Measurements from ENCODE around the gene MZF1.
"Not testable (repeated sequence)": the region's sequence is repeated elsewhere in the genome, so short reads cannot be mapped to it uniquely, and the experiment has no call there.

Gene MZF1

DNA sequence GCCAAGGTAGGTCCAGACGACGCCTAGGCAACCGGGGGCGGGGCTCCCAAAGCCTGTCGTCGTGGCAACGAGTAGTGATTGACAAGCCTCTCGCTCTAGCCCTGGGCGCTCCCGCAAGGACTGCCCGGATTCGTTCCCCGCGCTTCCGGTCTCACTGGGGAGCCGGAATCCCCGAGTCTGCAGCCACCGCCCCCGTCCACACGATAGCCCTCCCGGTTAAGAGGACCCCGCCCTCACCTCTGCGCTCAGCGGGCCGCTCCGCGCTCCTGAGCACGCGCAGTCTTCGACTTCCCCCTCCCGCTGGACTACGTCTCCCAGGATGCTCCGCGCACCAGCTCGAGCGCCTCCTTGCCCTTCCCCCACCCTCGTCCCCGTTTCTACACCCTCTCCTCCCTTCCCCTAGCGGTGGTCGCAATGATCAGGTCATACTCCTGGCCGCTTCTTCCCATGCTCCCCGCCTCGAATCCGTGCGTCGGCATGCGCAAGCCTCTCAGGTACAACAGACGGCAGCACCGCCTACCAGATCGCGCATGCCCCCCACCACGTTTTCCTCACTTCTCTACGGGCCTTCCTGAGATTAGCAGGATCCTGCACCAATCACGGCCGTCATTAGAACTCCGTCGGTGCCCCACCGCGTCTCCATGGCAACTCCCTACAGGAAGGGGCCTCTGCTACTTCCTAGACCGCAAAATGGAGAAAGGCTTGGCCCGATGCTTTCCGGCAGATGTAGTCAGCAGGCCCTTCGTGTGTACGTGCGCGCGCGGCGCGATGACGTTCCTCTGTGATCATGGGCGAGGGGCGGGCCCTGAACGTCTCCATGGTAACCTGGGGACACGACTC, at the start of gene MZF1:
MZF1 (minus strand) TSS at position 518 of the 840 bp plus-strand sequence. CDS start 1,946 bp downstream, outside the sequence.
- no peak for DNase-seq

DNA sequence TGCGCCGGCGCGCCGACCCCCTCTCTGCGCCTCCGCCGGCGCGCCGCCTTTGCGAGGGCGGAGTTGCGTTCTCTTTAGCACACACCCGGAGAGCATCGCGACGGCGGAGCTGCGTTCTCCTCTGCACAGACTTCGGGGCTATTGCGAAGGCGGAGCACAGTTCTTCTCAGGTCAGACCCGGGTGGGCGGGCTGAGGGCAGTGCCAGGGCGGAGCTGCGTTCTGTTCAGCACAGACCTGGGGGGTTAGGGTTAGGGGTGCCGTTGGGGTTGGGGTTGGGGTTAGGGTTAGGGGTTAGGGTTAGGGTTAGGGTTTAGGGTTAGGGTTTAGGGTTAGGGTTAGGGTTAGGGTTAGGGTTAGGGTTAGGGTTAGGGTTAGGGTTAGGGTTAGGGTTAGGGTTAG, 34.1 kb upstream of the MZF1 start:
- DNase-seq = not testable (repeated sequence)

- DNase-seq = not testable (repeated sequence)
Measured at GRCh38 chr19:58606251-58606896, 33.2 kb upstream of the MZF1 start.

GRCh38 chr19:58586133-58586765, 13.1 kb upstream of the MZF1 start:
- no peak for DNase-seq

GRCh38 chr19:58585442-58586132, 12.5 kb upstream of the MZF1 start:
- DNase-seq = no peak

DNA sequence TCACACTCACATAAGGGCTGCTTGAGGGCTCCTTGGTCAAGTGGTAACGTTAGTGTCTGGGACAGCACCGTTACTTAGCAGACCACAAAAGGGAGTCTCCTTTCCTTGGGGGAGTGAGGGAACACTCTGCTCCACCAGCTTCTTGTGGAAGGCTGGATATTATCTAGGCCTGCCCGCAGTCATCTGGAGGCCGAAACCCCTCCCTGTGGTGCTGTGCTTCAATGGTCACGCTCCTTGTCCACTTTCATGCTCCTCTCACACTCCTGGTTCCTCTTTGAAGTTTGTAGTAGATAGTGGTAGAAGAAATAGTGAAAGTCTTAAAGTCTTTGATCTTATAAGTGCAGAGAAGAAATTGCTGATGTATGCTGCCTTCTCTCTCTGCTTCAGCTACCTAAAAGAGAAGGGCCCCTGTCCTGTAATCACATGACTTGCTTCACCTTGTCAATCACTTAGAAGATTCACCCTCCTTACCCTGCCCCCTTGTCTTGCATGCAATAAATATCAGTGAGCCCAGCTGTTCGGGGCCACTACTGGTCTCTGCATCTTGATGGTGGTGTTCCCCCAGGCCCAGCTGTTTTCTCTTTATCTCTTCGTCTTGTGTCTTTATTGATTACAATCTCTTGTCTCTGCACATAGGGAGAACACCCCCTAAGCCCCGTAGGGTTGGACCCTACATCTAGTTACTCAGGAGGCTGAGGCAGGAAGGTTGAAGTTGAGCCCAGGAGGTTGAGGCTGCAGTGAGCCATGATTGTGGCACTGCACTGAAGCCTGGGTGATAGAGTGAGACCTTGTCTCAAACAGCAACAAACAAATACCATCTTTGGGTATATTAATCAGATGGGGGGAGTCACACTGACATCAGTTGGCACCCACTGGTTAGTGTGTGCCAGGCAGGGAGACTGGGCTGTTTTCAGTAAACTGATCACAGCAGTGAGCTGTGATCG, 11.6 kb upstream of the MZF1 start:
- no peak for DNase-seq

GRCh38 chr19:58582985-58583384, 9.8 kb upstream of the MZF1 start:
- no peak for DNase-seq

DNA sequence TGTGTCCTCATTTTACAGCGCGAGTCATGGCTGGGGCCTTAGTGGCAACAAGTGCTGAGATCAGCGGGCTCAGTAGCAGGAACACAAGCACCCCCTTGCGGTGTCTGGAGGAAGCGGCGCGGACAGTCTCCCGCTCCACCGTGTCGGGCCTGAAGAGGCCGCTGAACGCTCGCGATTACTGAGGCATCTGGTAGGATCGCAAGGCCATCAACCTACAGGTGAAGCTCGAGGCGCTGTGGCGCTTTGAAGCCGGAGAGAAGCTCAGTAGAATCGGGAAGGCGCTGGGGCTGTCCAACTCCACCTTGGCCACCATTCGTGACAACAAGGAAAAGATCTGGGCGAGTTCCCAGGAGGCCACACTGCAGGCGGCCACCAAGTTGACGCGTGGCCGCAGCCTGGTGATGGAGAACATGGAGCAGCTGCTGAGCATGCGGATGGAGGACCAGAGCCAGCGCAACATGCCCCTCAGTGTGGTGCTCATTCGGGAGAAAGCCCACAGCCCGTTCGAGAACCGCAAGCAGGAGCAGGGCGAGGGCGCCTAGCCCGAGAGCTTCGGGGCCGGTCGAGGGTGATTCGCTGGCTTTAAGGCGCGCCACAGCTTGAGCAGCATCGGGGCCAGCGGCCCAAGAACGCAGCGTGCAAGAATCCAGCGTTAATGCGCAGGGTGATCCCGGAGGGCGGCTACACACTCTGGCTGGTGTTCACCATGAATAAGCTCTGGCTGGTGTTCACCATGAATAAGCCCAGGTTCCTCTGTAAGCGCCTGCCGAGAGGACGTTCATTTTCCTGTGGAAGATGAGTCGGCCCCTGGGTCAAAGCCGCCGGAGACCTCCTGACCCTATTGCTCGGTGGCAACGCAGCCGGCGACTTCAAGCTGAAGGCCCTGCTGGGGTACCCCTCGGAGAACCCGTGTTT, 8.3 kb upstream of the MZF1 start:
- no peak for DNase-seq

GRCh38 chr19:58579473-58580142, 6.5 kb upstream of the MZF1 start:
- no peak for DNase-seq

GRCh38 chr19:58578012-58578925, 5.1 kb upstream of the MZF1 start:
- DNase-seq = no peak

DNA sequence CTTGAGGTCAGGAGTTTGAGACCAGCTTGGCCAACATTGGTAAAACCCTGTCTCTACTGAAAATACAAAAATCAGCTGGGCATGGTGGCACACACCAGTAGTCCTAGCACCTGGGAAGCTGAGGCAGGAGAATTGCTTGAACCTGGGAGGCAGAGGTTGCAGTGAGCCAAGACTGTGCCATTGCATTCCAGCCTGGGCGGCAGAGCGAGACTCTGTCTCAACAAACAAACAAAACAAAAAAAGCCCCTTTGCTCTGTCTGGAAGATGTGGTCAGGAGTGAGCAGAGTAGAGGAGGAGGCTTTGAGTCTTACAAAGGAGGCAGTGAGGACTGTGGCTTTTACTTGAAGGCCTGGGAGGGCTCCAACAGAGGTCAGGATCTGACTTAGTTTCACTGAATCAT, 4.4 kb upstream of the MZF1 start:
- not testable (repeated sequence) for DNase-seq

- no peak for DNase-seq
Measured at GRCh38 chr19:58575183-58576041, 2.3 kb upstream of the MZF1 start.

DNA sequence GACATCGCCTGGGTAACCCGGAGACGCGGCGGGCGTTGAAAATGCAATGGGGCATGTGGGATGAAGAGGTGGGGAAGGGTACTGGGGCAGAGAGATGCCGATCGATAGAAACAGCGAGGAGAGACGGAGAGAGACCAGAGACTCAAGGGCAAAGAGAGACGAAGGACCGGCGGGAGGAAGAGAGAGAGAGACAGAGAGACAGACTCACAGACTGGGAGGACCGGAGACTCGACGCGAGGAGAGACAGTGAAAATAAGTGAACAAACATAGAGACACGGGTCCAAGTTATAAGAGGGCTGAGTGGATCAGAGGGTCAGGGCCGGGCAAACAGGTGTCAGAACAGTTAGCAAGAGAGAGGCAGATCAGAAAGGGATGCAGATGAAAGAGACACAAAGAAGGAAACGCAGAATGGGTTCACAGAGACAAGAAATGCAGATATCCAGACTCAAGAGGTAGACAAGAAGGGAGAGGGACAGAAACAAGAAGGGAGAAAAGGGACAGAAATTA, 576 bp upstream of the MZF1 start:
- no peak for DNase-seq

DNA sequence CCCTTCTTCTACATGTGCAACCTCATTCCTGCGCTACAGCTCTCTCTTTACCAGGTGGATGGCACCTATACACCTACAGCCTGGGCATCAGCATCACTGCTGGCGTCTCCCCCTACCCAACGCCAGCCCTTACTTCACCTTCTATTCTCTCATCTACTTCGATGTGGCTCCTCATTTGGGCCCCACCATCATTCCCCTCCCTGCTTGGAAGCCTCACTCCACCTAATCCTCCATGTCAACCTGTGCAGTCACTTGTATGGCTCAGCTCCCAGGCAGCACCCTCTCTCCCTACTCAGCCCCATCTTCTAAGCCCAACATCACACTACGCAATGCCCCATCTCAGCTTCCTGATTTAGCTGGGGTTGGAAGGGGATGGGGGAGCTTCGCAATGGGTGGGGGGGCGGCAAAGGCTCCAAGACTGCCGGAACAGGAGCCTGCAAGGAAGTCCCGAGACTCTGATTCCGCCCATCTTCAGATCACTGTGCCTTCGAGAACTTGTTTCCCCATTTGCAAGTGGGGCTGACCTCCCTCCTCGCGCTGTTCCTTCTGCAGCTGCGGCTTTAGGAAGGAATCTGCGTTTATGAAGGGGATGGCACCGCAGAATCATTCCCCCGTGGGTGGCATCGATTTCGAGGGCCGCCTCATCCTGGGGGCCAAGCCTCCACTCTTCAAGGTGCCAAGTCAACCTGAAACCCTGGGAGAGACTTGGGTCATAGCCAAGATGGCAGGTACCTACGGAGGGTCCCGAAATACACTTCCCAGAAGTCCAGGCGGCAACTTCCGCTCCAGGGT, 913 bp downstream of the MZF1 start:
- no peak for DNase-seq

- no peak for DNase-seq
Measured at GRCh38 chr19:58571575-58571947, 1.6 kb downstream of the MZF1 start.

DNA sequence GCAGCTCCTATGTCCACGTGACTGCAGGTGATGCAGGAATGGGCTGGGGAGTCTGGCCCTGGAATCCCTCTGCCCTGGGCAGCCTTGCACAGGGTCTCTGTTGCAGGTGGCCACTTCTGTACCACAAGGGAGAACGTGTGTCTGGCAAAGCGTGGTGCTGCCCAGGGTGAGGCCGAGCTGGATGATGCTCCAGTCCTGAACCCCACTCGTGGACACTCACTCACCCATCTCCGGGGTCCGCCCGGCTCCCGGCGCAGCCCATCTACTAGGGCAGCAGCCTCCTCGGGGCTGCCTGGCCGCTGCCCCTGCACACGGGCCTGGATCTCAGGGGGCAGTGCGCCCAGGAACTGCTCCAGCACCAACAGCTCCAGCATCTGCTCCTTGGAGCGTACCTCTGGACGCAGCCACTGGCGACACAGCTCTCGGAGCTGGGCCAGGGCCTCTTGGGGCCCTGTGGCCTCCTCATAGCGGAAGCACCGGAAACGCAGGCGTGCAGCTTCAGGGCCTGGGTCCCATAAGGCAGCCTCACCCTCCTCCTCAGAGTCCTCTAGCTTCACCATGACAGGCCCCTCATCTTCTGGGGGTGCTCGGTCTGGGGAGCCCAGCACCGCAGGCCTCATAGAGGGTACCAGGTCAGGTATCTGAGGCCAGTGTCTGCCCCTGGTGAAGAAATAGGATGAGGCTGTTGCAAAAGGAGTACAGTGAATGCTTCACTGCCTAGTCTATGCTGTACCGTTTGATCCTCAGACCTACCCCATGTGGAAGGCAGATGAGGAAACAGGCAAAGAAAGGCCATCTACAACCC, 2.2 kb downstream of the MZF1 start:
- no peak for DNase-seq

Data from stimulated activated naive CD4-positive, alpha-beta T cell treated with Interleukin-2 at 50 U/mL for 16 hours (primary cell).